ENCODE data around the gene SGK1. TPM values are rescaled to one million over a fixed set of nuclear protein-coding genes. Genes with fewer than 3 reads are reported as not detected.
A peak's percentile ranks its signal among the peaks of the same experiment; 100 is the strongest.

SGK1 gene
- total RNA-seq, 1 donor from 2014 or later, result 25.8 TPM

DNA sequence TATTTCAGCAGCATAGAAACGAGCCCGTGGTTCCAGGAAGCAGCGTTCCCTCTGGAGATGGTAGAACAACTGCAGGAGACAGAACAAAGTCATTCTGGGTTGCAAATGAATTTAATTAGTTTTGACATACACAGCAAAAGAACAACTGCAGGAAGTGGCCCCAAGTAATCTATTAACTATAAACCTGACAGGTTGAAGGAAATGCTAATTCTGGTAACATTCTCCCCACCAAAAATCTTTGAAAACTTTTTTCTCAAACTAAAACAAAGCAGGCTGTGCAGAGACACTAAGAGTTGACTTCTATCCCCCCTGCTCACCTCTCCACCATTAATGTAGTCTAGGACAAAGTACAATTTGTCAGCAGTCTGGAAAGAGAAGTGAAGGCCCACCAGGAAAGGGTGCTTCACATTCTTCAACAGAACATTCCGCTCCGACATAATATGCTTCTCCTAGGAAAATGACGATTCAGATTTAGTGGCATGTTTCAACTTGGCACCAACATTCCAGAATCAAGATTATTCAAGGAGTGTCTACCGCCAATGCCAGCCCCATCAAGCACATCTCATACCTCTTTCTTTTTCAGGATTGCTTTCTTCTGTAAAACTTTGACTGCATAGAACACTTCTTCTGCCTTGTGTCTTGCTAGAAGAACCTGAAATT, 145.1 kb downstream of the SGK1 start:
- peaks cover 81% of the 10 kb centered on the region for H3K4me1 ChIP-seq
- peak overlapping the region; percentile 99 for H3K27ac ChIP-seq (replicated peaks)
- H3K4me3 ChIP-seq, result peak overlapping the region; percentile 86
- no peak for DNase-seq
- H3K27me3 ChIP-seq (ENCODE audit: low read depth), result no peaks in the 10 kb centered on the region
- no peaks in the 10 kb centered on the region for H3K9me3 ChIP-seq (replicated peaks)
- intact Hi-C loops (cut with micrococcal nuclease), result loop anchor here (5.0 kb wide), 2 partner anchors 469 to 649 kb away; no protein-coding TSS in a partner anchor
- TF ChIP-seq, protein P1, sequence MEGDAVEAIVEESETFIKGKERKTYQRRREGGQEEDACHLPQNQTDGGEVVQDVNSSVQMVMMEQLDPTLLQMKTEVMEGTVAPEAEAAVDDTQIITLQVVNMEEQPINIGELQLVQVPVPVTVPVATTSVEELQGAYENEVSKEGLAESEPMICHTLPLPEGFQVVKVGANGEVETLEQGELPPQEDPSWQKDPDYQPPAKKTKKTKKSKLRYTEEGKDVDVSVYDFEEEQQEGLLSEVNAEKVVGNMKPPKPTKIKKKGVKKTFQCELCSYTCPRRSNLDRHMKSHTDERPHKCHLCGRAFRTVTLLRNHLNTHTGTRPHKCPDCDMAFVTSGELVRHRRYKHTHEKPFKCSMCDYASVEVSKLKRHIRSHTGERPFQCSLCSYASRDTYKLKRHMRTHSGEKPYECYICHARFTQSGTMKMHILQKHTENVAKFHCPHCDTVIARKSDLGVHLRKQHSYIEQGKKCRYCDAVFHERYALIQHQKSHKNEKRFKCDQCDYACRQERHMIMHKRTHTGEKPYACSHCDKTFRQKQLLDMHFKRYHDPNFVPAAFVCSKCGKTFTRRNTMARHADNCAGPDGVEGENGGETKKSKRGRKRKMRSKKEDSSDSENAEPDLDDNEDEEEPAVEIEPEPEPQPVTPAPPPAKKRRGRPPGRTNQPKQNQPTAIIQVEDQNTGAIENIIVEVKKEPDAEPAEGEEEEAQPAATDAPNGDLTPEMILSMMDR (IDR thresholded peaks at IDR 0.05; ENCODE audit: borderline replicate concordance), result no peak
- H3K36me3 ChIP-seq, result peaks cover 51% of the 10 kb centered on the region

DNA sequence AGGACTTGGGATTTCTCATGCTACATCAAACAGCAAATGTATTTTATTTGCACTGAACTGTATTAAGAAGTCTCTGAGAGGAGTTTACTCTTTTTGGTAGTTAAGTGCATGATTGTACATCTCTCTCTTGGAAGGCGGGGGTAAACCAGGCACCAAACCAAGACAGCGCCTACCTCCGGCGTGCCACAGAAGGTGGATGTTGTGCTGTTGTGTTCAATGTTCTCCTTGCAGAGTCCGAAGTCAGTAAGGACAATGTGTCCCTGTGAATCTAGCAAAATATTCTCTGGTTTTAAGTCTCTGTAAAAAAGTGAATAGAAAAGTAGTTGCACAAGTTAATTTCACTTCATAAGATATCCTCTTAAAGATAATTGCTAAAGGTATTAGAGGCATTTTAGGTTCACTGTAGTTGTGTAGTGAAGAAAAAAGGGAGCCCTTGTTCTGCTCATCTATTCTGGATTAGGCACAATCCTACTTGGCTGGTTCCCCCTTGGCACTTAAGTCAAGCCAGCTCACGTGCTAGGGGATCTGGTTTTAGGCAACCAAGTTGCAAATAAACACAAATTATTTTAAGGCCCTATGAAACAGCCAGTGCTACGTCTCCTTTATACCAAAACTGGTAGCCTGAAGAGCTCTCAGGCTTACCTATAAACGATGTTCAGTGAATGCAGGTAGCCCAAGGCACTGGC, 145.7 kb downstream of the SGK1 start:
- peaks cover 74% of the 10 kb centered on the region for H3K4me1 ChIP-seq
- intact Hi-C loops (cut with micrococcal nuclease), result loop anchor here (5.0 kb wide), 2 partner anchors 470 to 650 kb away; no protein-coding TSS in a partner anchor
- peak overlapping the region; percentile 99 for H3K27ac ChIP-seq (replicated peaks)
- peak overlapping the region; percentile 86 for H3K4me3 ChIP-seq
- TF ChIP-seq, protein P1 (IDR thresholded peaks at IDR 0.05; ENCODE audit: borderline replicate concordance), result no peak
- DNase-seq, result no peak
- H3K9me3 ChIP-seq (replicated peaks), result no peaks in the 10 kb centered on the region
- H3K27me3 ChIP-seq (ENCODE audit: low read depth), result no peaks in the 10 kb centered on the region
- H3K36me3 ChIP-seq, result peaks cover 55% of the 10 kb centered on the region

DNA sequence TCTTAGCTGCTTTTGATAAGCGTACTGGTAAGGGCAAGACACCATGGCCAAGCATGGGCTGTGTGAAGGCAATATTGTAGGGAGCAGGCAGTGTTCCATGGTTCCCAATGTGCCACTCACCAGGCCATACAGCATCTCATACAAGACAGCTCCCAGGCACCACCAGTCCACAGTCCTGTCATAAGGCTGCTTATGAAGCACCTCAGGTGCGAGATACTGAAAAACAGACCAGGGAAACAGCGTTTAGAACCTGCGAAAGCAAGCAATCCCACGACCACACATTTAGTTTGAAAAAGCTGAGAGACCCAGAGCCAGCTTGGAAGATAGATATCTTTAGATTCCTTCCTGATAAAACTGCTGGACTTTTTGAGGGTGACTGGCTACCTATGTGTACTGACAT, 146.4 kb downstream of the SGK1 start:
- intact Hi-C loops (cut with micrococcal nuclease), result loop anchor here (5.0 kb wide), 2 partner anchors 471 to 651 kb away; no protein-coding TSS in a partner anchor
- TF ChIP-seq, protein P1 (IDR thresholded peaks at IDR 0.05; ENCODE audit: borderline replicate concordance), result no peak
- Histone ChIP-seq H3K9me3 (replicated peaks) (no peaks in the 10 kb centered on the region), H3K27me3 (ENCODE audit: low read depth) (no peaks in the 10 kb centered on the region), H3K4me3 (peak overlapping the region; percentile 86), H3K27ac (replicated peaks) (peak overlapping the region; percentile 99), H3K4me1 (peaks cover 69% of the 10 kb centered on the region), H3K36me3 (peaks cover 55% of the 10 kb centered on the region)
- no peak for DNase-seq

DNA sequence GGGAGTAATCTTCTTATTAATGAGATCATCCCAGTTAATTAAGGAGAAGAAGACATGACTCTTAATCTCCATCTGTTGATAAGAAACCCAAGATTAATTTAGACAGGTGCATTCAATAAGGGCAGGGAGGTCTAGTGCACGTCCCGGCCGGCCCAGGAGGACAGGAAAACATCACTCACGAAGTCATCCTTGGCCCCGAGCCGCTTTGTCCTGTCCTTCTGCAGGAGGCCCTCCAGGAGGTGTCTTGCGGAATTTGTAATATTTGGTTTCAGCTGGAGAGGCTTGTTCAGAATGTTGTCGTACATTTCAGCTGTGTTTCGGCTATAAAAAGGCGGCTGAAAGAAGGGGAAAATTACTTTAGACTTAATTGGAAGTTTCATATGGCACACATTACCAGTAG, 147.1 kb downstream of the SGK1 start:
- TF ChIP-seq, protein P1 (IDR thresholded peaks at IDR 0.05; ENCODE audit: borderline replicate concordance), result no peak
- Histone ChIP-seq H3K27ac (replicated peaks) (peak overlapping the region; percentile 99), H3K4me1 (peaks cover 62% of the 10 kb centered on the region), H3K36me3 (peaks cover 55% of the 10 kb centered on the region), H3K27me3 (ENCODE audit: low read depth) (no peaks in the 10 kb centered on the region), H3K9me3 (replicated peaks) (no peaks in the 10 kb centered on the region), H3K4me3 (peak overlapping the region; percentile 86)
- no peak for DNase-seq
- intact Hi-C loops (cut with micrococcal nuclease), result loop anchor here (5.0 kb wide), 2 partner anchors 471 to 651 kb away; no protein-coding TSS in a partner anchor

DNA sequence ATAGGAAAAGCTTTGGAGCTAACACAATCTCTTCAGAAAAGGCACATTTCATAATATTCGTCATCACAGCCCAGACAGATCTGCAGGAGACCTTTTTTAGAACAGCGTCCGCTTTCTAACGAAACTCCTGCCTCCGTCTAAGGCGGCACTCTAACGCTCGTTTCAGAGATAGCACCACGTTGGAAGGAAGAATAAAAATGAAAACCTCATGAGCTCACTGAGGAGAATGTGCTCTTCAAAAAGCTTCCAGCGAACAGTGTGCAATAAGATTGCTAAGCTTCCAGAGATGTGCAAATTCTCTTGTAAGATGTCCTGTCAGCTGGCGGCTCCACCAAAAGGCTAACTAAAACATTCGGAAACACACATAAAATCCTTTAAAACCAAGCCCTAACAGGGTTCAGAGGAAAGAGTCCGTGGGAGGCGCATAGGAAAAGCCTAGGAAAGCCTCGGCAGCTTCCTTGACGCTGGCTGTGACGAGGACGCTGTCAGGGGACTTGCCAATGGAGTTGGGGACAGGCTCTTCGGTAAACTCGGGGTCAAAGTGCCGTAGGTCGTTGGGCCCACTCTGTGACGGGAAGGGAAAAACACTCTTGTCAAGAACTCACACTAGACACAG, 147.9 kb downstream of the SGK1 start:
- TF ChIP-seq, protein P1 (IDR thresholded peaks at IDR 0.05; ENCODE audit: borderline replicate concordance), result no peak
- peak overlapping the region; percentile 86 for H3K4me3 ChIP-seq
- H3K4me1 ChIP-seq, result peaks cover 55% of the 10 kb centered on the region
- H3K36me3 ChIP-seq, result peaks cover 55% of the 10 kb centered on the region
- no peaks in the 10 kb centered on the region for H3K9me3 ChIP-seq (replicated peaks)
- intact Hi-C loops (cut with micrococcal nuclease), result loop anchor here (5.0 kb wide), 2 partner anchors 472 to 652 kb away; no protein-coding TSS in a partner anchor
- no peaks in the 10 kb centered on the region for H3K27me3 ChIP-seq (ENCODE audit: low read depth)
- no peak for DNase-seq
- H3K27ac ChIP-seq (replicated peaks), result peak overlapping the region; percentile 99

Measured in left ventricle myocardium inferior (tissue), 1 donor.